GM21786 (cell line): ENCODE results near the gene SPOCK1.
"Not testable (repeated sequence)": the region's sequence is repeated elsewhere in the genome, so short reads cannot be mapped to it uniquely, and the experiment has no call there.

ENCODE experiments used
- ATAC-seq: cut with Tn5 transposase; IDR thresholded peaks from one replicate; pipeline ENCODE4 v1.9.1; 2021; ENCODE audit not compliant: unreplicated experiment

The SPOCK1 gene

GRCh38 chr5:137498736-137499505, at the start of gene SPOCK1:
TSS of gene SPOCK1 (minus strand) at chr5:137499326.
- peak; percentile 87 for ATAC-seq

DNA sequence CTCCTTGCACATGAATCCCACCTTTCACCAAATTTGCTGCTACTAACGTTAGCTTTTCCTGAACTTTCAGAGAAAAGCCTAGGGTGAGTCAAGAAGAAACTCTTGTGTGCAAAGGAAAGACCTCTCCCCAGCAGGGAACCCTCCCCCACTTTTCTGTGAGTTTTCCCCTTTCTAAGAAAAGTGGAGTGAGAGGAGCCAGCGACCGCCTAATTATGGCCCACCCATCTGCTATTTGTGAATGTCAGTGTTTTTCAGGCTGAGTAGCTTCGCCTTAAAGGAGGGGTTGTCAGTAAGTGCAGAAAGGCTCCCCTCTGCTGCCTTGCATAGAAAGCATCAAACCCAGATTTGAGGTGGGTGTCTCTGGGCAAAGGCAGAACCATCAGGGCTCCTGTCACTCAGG, 46.8 kb upstream of the SPOCK1 start:
- no peak for ATAC-seq

DNA sequence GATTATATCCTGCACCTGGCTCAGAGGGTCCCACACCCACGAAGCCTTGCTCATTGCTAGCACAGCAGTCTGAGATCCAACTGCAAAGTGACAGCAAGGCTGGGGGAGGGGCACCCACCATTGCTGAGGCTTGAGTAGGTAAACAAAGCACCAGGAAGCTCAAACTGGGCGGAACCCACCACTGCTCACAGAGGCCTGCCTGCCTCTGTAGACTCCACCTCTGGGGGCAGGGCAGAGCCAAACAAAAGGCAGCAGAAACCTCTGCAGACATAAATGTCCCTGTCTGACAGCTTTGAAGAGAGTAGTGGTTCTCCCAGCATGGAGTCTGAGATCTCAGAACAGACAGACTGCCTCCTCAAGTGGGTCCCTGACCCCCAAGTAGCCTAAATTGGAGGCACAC, 36.3 kb upstream of the SPOCK1 start:
- ATAC-seq: not testable (repeated sequence)

DNA sequence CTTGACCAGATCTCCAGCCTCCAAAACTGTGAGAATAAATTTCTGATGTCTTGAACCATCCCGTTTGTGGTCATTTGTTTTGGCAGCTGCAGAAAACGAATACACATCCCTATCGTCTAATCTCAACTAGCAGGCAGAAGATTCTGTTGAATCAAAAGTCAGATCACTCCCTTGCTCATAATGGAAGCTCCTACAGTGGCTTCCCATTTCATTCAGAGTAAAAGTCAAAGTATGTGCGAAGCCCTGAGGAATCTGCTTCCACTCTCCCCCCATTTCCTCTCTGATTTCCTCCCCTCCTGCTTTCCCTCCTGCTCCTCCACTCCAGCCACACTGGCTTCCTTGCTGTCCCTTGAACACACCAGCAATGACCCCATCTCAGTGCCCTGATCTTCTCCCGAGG, 34.8 kb upstream of the SPOCK1 start:
- ATAC-seq: no peak

GRCh38 chr5:137531266-137531665, 32.1 kb upstream of the SPOCK1 start:
- no peak for ATAC-seq

DNA sequence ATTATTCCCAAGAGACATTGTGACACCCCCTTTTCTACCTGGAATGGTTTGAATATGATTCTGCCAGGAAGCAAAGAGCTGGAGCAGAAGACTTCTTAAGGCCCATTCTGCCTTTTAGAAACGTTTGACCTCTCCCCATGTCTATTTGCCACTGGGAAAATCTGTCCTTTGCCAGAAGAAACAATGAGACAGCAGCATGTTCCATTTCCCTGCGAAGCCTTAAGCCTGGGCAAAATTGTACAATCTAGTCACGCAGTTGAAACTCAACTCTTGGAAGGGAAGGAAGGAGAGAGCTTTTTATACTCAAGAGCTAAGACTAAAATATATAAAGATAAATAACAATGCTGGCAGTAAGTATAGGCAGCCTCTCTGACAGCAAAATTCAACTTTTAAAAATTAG, 22.1 kb upstream of the SPOCK1 start:
- no peak for ATAC-seq

DNA sequence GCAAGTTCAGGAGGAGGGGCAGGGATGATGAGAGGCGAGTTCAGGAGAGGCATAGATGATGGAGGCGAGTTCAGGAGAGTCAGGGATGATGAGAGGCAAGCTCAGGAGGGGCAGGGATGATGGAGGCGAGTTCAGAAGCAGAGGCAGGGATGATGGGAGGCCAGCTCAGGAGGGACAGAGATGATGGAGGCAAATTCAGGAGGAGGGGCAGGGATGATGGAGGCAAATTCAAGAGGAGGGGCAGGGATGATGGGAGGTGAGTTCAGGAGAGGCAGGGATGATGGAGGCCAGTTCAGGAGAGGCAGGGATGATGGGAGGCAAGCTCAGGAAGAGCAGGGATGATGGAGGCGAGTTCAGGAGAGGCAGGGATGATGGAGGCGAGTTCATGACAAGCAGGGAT, 17.8 kb upstream of the SPOCK1 start:
- ATAC-seq: no peak

- ATAC-seq: no peak
Observed at GRCh38 chr5:137516251-137516797, 17.2 kb upstream of the SPOCK1 start.

GRCh38 chr5:137515238-137515637, 16.1 kb upstream of the SPOCK1 start:
- ATAC-seq: no peak

DNA sequence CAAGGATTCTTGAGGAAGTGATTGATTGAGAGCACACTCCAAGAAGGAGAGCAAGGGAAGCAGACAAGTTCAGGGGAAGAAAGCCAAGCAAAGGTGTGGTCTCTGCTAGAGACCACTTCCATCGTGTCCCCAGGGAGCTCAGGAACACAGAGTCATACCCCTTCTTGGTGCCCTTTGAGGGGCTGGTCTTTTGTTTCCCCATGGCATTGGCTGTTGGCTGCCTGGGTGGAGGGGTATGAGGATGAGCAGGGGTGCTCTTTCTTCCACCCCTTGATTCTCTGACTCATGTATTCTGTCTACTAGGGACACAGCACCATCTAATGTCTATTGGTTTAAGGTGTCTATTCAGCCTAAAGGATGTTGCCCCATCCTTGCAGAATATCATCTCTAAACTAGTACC, 11.5 kb upstream of the SPOCK1 start:
- no peak for ATAC-seq

DNA sequence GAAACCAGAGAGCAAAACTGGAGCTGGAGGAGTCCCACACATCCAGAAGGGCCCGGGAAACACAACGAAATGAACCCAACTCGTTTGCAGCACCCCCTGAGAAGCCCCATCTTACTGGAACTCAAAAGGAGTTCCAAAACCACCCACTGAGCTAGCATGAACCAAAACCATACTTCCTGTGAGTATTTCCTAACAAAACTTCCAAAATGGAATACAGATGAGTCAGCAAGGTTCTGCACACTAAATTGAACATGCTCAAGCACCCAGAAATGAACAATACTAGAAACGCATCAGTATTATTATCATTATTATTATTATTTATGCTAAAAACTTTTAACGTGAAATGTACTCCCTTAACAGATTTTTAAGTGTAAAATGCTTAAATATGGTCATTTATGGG, 8.0 kb upstream of the SPOCK1 start:
- ATAC-seq: no peak

DNA sequence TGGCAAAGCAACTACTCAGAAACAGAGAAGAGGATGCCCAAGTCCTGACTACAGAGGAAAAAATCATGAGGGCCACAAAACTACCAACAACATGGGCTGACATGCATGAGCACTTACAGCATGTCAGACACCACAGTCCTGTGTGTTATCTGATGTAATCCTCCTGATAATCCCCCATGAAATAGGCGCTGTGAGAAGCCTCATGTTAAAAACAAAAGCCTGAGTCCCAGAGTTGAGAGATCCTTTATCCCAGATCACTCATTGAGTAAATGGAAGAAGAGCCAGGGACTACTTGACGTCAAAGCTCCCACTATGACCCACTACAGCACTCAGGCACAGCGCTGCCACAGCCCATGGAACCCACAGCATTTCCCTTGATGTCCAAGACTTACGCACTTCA, 7.2 kb upstream of the SPOCK1 start:
- no peak for ATAC-seq

- no peak for ATAC-seq
Observed at GRCh38 chr5:137504916-137505315, 5.8 kb upstream of the SPOCK1 start.

- ATAC-seq: no peak
Observed at GRCh38 chr5:137503456-137503855, 4.3 kb upstream of the SPOCK1 start.

- no peak for ATAC-seq
Observed at GRCh38 chr5:137502632-137503031, 3.5 kb upstream of the SPOCK1 start.

DNA sequence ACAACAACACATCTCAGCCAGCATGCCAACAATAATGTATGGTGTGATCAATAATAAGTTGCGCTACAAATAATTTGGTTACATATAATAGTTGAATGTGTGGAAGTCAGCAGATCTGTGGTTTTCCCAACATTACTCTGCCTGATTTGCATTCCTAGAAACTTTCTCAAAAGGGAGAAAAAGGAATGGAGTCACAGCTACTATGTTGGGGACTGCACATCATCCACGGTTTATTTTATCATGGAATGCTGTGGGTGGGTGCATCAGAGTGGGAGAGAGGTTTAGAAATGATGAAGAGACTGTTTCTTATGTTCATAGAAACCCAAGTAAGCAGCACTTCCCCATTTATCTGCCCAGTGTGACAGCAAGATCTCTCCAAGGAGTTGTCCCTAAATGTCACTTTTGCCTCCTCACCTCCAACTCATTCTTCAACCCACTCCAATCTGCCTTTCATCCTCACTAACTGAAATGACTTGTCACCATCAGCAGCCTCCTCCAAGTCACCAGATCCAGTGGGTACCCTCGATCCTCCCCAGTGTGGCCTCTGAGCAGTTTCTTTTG, 2.8 kb upstream of the SPOCK1 start:
- ATAC-seq: no peak

DNA sequence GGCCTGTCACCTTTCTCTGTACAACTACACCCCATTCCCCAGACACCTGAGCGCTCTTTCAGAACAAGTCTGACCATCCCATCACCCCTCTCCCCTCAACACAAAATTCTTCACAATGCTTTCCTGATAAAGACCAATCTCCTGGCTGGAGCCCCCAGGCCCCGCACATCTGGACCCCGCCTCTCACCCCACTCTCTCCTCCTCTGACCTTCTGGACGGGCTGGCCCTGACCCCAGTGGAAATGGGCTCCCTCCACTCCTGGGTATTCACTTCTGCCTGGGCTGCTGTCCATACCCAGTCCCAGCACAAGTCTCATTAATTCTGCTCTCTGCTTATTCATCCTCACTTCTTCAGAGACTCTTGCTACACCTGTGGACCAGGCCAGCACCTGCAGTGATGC, 2.1 kb upstream of the SPOCK1 start:
- ATAC-seq: no peak

GRCh38 chr5:137500615-137501225, 1.6 kb upstream of the SPOCK1 start:
- ATAC-seq: no peak

DNA sequence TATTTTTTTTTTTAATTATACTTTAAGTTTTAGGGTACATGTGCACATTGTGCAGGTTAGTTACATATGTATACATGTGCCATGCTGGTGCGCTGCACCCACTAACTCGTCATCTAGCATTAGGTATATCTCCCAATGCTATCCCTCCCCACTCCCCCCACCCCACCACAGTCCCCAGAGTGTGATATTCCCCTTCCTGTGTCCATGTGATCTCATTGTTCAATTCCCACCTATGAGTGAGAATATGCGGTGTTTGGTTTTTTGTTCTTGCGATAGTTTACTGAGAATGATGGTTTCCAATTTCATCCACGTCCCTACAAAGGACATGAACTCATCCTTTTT, 351 bp upstream of the SPOCK1 start:
- not testable (repeated sequence) for ATAC-seq

GRCh38 chr5:137498301-137498735, 808 bp downstream of the SPOCK1 start:
- ATAC-seq: no peak

- ATAC-seq: no peak
Observed at GRCh38 chr5:137497396-137498290, 1.5 kb downstream of the SPOCK1 start.
